ENCODE results near the gene PNPLA5. TPM values are rescaled to one million over a fixed set of nuclear protein-coding genes. Genes with fewer than 3 reads are reported as not detected.
A peak's percentile ranks its signal among the peaks of the same experiment; 100 is the strongest.

Gene PNPLA5
- total and polyA plus RNA-seq, 2 of the 13 experiments (the other 11 are each of a cell fraction or from before 2014, with no cell fraction given), result not detected

DNA sequence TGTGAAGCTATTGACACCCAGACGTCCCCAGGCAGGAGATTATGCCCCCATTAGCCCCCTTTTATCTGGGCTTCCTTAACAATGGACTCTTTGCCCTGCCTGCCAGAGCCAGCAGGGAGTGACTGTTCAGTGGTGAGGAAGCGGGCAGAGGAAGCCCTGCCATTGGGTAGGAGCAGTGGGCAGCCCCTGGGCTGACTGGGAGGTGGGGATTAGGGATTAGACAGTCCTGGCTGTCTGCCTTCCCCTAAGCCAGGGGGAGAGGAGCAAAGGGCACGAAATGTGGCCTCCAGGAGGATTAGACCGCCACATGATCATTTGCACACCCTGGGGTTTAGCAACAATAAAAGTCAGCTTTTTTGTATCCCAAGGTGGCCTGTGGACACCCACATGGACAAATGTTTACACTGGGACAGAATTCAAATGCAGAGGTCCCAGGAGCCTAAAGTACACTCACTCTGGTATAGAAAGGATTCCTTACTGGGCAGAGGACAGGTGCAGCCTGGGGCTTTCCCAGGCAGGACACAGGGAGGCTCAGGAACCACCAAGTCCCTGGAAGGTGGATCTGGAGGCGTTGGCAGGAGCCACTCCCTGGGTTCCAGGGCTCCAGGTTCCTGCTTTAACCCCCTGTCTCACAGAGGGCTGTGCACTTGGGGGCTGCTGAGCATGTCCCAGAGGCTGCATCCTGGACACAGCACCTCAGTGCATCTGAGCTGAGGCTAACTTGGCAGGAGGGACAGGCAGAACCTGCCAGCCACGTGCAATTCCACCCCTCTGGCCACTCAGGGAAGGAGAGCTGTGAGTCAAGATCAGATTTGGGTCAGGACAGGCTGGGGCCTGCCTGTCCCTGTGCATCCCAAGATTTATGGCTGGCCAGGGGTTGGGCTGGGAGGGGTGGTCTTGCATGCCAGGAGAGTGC, 33.9 kb upstream of the PNPLA5 start (continued):
- peak; percentile 78 for TF ChIP-seq ZNF414 (CRISPR knock-in tag; IDR thresholded peaks at IDR 0.05)
- no peak for TF ChIP-seq ZNF207 (IDR thresholded peaks at IDR 0.05; ENCODE audit: borderline replicate concordance)
- no peak for TF ChIP-seq RNF2 (conservative IDR thresholded peaks at IDR 0.05; ENCODE audit: low read depth)
- TF ChIP-seq HOXA7 (CRISPR knock-in tag; IDR thresholded peaks at IDR 0.05), result no peak
- TF ChIP-seq ZNF530 (CRISPR knock-in tag; IDR thresholded peaks at IDR 0.05; ENCODE audit: low read depth), result no peak
- no peak for TF ChIP-seq SMAD3 (CRISPR knock-in tag; IDR thresholded peaks at IDR 0.05)
- TF ChIP-seq, protein P1, sequence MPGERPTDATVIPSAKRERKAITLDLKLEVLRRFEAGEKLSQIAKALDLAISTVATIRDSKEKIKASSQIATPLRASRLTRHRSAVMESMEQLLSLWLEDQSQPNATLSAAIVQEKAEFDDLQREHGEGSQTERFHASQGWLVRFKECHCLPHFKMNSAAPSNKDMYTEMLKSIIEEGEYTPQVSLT (CRISPR knock-in tag; IDR thresholded peaks at IDR 0.05; ENCODE audit: borderline replicate concordance, low read depth), result no peak
- peak; percentile 70; the same call in 1 of the 2 replicates for TF ChIP-seq IKZF5 (CRISPR knock-in tag; IDR thresholded peaks at IDR 0.05)
- no peak for TF ChIP-seq PAWR (CRISPR knock-in tag; IDR thresholded peaks at IDR 0.05; ENCODE audit: borderline replicate concordance)
- peak; percentile 18; the same call in 1 of the 2 replicates for TF ChIP-seq RAD21 (CRISPR knock-in tag; IDR thresholded peaks at IDR 0.05)
- no peak; the same call in 1 of the 2 replicates for TF ChIP-seq SP4 (CRISPR knock-in tag; IDR thresholded peaks at IDR 0.05)
- TF ChIP-seq SOX5 (CRISPR knock-in tag; IDR thresholded peaks at IDR 0.05; ENCODE audit: borderline replicate concordance), result peak; percentile 93
- TF ChIP-seq SIN3A (IDR thresholded peaks at IDR 0.05; ENCODE audit: borderline replicate concordance, low read depth, low read length), result no peak
- no peak for TF ChIP-seq ZNF761 (CRISPR knock-in tag; conservative IDR thresholded peaks at IDR 0.05)
- TF ChIP-seq, protein P2, sequence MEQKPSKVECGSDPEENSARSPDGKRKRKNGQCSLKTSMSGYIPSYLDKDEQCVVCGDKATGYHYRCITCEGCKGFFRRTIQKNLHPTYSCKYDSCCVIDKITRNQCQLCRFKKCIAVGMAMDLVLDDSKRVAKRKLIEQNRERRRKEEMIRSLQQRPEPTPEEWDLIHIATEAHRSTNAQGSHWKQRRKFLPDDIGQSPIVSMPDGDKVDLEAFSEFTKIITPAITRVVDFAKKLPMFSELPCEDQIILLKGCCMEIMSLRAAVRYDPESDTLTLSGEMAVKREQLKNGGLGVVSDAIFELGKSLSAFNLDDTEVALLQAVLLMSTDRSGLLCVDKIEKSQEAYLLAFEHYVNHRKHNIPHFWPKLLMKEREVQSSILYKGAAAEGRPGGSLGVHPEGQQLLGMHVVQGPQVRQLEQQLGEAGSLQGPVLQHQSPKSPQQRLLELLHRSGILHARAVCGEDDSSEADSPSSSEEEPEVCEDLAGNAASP (CRISPR knock-in tag; IDR thresholded peaks at IDR 0.05; ENCODE audit: borderline replicate concordance), result peak; percentile 83; the same call in 1 of the 2 replicates
- TF ChIP-seq ESRRA (CRISPR knock-in tag; IDR thresholded peaks at IDR 0.05; ENCODE audit: low read depth), result 0 out of 2 replicates have a peak, but pooled peaks have one; percentile 40
- peak; percentile 100 for TF ChIP-seq PITX1 (CRISPR knock-in tag; IDR thresholded peaks at IDR 0.05)
- TF ChIP-seq THAP11 (CRISPR knock-in tag; IDR thresholded peaks at IDR 0.05), result peak; percentile 20; the same call in 1 of the 2 replicates
- no peak for TF ChIP-seq ZNF253 (CRISPR knock-in tag; IDR thresholded peaks at IDR 0.05; ENCODE audit: borderline replicate concordance)
- TF ChIP-seq ZIK1 (CRISPR knock-in tag; IDR thresholded peaks at IDR 0.05; ENCODE audit: borderline replicate concordance, low read depth), result no peak
- TF ChIP-seq ARID2 (CRISPR knock-in tag; IDR thresholded peaks at IDR 0.05; ENCODE audit: borderline replicate concordance), result no peak
- TF ChIP-seq TARDBP (CRISPR knock-in tag; IDR thresholded peaks at IDR 0.05), result peak; percentile 34; the same call in 1 of the 2 replicates
- TF ChIP-seq RORA (CRISPR knock-in tag; IDR thresholded peaks at IDR 0.05), result no peak
- TF ChIP-seq ZNF678 (CRISPR knock-in tag; IDR thresholded peaks at IDR 0.05), result no peak
- peak; percentile 64; the same call in 1 of the 2 replicates for TF ChIP-seq ZSCAN29 (CRISPR knock-in tag; conservative IDR thresholded peaks at IDR 0.05)
- TF ChIP-seq U2AF1 (optimal IDR thresholded peaks at IDR 0.05; ENCODE audit: low read depth, low read length), result no peak

Data from HepG2 (cell line).